Fibroblast of skin of left quadriceps (primary cell): Measurements from ENCODE around the gene SKA1.
A peak's percentile ranks its signal among the peaks of the same experiment; 100 is the strongest.
"Not testable (repeated sequence)": the region's sequence is repeated elsewhere in the genome, so short reads cannot be mapped to it uniquely, and the experiment has no call there.

Source experiments
- DNase-seq, 2 experiments: peaks; one replicate each; pipeline ENCODE4 v3.0.0-alpha.2; 2013; ENCODE audit warnings: low read depth in 2 of 2

The SKA1 gene

DNA sequence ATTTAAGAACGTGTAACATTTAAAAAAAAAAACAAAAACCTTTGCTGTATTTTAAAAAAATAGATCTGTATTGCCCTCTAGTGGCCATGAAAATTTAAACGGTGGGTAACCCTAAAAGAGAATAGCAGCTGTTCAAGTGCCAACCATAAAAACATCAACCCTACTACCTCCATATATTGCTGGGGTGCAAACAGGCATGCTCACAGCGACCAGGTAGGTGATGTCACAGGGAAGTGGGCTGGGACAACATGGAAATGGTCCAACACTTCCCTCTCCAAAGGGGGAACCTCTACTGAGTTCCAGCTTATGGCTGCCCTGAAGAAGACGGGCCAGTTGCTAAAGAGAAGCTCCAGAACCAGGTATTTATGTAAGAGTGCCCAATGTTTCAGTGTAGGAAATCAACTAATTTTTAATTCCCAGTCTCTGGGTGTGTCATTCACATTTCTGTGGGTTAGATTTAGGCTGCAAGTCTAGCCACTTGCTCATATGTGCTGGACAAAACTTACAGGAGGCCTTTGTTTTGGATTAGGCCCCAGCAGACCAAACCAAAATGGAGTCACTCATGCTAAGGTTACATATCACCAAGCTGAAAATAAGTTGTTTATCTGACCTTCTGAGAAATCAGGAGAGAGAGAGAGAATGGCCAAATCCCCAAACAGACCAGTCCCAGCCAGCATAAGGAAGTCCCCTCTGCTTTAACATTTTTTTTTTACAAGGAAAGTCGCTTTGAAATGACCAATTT lies 54.5 kb downstream of the SKA1 start:
- DNase-seq: peak in 1 of 2 experiments; percentile 5

GRCh38 chr18:50432915-50433314 lies 58.1 kb downstream of the SKA1 start:
- no peak for DNase-seq

DNA sequence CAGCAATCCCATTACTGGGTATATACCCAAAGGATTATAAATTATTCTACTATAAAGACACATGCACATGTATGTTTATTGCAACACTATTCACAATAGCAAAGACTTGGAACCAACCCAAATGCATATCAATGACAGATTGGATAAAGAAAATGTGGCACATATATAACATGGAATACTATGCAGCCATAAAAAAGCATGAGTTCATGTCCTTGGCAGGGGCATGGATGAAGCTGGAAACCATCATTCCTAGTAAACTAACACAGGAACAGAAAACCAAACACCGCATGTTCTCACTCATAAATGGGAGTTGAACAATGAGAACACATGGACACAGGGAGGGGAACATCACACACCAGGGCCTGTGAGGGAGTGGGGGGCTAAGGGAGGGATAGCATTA lies 61.9 kb downstream of the SKA1 start:
- not testable (repeated sequence) for DNase-seq

- no peak for DNase-seq
Measured at GRCh38 chr18:50439460-50440015, 64.7 kb downstream of the SKA1 start.

GRCh38 chr18:50441016-50441415 lies 66.2 kb downstream of the SKA1 start:
- DNase-seq: no peak

DNA sequence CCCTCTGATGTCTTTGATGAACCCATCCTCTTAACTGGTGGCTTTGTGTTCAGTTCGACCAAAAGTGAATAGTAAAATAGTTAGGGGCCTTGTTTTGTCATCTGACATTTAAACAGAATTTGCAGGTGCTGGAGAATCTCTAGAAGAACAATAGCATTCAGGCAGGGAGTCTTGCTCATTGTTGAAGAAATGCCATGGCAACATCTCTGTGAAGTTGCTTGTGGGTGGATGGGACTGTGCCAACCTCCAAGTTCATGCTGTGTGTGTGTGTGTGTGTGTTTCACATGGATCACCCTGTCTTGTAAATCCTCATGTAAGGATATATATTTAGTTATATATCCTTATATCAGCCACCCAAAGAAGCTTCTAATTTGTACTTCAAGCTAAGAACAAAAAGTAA lies 66.7 kb downstream of the SKA1 start:
- DNase-seq: no peak
